ENCODE measurements around the gene PHLDA2. TPM values are rescaled to one million over a fixed set of nuclear protein-coding genes. Genes with fewer than 3 reads are reported as not detected.

Gene PHLDA2
- total and polyA plus RNA-seq, 2 experiments from 2014 or later: 3.8 to 16.5 TPM

GRCh38 chr11:2921261-2921660, 8.0 kb downstream of the PHLDA2 start (continued):
- TF ChIP-seq, protein P1, sequence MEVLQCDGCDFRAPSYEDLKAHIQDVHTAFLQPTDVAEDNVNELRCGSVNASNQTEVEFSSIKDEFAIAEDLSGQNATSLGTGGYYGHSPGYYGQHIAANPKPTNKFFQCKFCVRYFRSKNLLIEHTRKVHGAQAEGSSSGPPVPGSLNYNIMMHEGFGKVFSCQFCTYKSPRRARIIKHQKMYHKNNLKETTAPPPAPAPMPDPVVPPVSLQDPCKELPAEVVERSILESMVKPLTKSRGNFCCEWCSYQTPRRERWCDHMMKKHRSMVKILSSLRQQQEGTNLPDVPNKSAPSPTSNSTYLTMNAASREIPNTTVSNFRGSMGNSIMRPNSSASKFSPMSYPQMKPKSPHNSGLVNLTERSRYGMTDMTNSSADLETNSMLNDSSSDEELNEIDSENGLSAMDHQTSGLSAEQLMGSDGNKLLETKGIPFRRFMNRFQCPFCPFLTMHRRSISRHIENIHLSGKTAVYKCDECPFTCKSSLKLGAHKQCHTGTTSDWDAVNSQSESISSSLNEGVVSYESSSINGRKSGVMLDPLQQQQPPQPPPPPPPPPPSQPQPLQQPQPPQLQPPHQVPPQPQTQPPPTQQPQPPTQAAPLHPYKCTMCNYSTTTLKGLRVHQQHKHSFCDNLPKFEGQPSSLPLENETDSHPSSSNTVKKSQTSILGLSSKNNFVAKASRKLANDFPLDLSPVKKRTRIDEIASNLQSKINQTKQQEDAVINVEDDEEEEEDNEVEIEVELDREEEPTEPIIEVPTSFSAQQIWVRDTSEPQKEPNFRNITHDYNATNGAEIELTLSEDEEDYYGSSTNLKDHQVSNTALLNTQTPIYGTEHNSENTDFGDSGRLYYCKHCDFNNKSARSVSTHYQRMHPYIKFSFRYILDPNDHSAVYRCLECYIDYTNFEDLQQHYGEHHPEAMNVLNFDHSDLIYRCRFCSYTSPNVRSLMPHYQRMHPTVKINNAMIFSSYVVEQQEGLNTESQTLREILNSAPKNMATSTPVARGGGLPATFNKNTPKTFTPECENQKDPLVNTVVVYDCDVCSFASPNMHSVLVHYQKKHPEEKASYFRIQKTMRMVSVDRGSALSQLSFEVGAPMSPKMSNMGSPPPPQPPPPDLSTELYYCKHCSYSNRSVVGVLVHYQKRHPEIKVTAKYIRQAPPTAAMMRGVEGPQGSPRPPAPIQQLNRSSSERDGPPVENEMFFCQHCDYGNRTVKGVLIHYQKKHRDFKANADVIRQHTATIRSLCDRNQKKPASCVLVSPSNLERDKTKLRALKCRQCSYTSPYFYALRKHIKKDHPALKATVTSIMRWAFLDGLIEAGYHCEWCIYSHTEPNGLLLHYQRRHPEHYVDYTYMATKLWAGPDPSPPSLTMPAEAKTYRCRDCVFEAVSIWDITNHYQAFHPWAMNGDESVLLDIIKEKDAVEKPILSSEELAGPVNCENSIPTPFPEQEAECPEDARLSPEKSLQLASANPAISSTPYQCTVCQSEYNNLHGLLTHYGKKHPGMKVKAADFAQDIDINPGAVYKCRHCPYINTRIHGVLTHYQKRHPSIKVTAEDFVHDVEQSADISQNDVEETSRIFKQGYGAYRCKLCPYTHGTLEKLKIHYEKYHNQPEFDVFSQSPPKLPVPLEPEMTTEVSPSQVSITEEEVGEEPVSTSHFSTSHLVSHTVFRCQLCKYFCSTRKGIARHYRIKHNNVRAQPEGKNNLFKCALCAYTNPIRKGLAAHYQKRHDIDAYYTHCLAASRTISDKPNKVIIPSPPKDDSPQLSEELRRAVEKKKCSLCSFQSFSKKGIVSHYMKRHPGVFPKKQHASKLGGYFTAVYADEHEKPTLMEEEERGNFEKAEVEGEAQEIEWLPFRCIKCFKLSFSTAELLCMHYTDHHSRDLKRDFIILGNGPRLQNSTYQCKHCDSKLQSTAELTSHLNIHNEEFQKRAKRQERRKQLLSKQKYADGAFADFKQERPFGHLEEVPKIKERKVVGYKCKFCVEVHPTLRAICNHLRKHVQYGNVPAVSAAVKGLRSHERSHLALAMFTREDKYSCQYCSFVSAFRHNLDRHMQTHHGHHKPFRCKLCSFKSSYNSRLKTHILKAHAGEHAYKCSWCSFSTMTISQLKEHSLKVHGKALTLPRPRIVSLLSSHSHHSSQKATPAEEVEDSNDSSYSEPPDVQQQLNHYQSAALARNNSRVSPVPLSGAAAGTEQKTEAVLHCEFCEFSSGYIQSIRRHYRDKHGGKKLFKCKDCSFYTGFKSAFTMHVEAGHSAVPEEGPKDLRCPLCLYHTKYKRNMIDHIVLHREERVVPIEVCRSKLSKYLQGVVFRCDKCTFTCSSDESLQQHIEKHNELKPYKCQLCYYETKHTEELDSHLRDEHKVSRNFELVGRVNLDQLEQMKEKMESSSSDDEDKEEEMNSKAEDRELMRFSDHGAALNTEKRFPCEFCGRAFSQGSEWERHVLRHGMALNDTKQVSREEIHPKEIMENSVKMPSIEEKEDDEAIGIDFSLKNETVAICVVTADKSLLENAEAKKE (CRISPR knock-in tag; IDR thresholded peaks at IDR 0.05): no peak
- TF ChIP-seq, protein P2, sequence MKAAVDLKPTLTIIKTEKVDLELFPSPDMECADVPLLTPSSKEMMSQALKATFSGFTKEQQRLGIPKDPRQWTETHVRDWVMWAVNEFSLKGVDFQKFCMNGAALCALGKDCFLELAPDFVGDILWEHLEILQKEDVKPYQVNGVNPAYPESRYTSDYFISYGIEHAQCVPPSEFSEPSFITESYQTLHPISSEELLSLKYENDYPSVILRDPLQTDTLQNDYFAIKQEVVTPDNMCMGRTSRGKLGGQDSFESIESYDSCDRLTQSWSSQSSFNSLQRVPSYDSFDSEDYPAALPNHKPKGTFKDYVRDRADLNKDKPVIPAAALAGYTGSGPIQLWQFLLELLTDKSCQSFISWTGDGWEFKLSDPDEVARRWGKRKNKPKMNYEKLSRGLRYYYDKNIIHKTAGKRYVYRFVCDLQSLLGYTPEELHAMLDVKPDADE (IDR thresholded peaks at IDR 0.05): no peak
- no peak for TF ChIP-seq ZNF114 (CRISPR knock-in tag; IDR thresholded peaks at IDR 0.05)
- no peak for TF ChIP-seq ZNF331 (CRISPR knock-in tag; IDR thresholded peaks at IDR 0.05; ENCODE audit: low read depth)
- no peak for TF ChIP-seq EZH2phosphoT487 (IDR thresholded peaks at IDR 0.05; ENCODE audit: unreplicated experiment)
- TF ChIP-seq EZH2 (IDR thresholded peaks at IDR 0.05; ENCODE audit: low read depth, unreplicated experiment): no peak
- no peak for TF ChIP-seq STAT1 (IDR thresholded peaks at IDR 0.05; ENCODE audit: unreplicated experiment)

DNA sequence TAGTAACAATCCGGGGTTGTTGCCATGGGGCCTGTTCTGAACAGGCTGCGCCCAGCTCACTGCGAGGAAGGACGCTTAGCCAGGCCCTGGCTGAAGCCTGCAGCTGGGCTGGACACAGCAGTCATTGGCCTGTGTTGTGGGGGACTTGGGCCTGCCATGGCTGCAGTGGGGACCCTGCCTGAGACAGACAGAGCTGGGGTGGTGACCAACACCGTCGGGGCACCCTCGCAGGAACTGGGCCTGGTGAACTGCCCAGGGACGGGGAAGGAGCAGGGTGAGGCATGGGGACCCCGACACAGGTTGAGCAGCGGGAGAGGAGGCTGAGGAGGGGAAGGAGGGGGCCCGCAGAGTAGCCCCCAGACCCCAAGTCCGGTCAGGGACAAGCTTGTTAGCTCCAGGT, 8.9 kb downstream of the PHLDA2 start:
- Histone ChIP-seq H3K27me3 (ENCODE audit: insufficient read depth) (no peaks in the 10 kb centered on the region), H3K9me2 (ENCODE audit: insufficient read depth) (no peaks in the 10 kb centered on the region), H4K20me1 (replicated peaks; ENCODE audit: insufficient read depth) (no peaks in the 10 kb centered on the region), H3F3A (replicated peaks; ENCODE audit: low read depth) (no peaks in the 10 kb centered on the region), H3K27ac (ENCODE audit: low read depth) (no peak overlapping the region), H3K4me3 (no peak overlapping the region), H2AFZ (no peak overlapping the region), H3K4me2 (no peak overlapping the region), H3K79me2 (replicated peaks; ENCODE audit: insufficient read depth) (no peaks in the 10 kb centered on the region), H3K36me3 (ENCODE audit: insufficient read depth) (no peaks in the 10 kb centered on the region), H3K4me1 (ENCODE audit: insufficient read depth) (no peaks in the 10 kb centered on the region)
- Mint-ChIP-seq H3K27ac (no peak overlapping the region), H3K9me3 (no peaks in the 10 kb centered on the region), H3K27me3 (ENCODE audit: insufficient read depth, low read depth, poor library complexity) (peaks cover 3% of the 10 kb centered on the region), H3K4me3 (no peak overlapping the region), H3K4me1 (no peaks in the 10 kb centered on the region), H3K36me3 (ENCODE audit: low read depth) (no peaks in the 10 kb centered on the region)
- DNase-seq (ENCODE audit: low spot score): no peak
- no peak for ATAC-seq
- TF ChIP-seq CREB1 (CRISPR knock-in tag; IDR thresholded peaks at IDR 0.05; ENCODE audit: low read depth) (no peak), STAT1 (IDR thresholded peaks at IDR 0.05; ENCODE audit: unreplicated experiment) (no peak)
